ENCODE results near the gene MRRF. TPM values are rescaled to one million over a fixed set of nuclear protein-coding genes. Genes with fewer than 3 reads are reported as not detected.

Gene MRRF
- total RNA-seq, 1 experiment from 2014 or later: 42.3 TPM

GRCh38 chr9:122366074-122366660 is 101.5 kb downstream of the MRRF start:
- no peak overlapping the region for H3K27ac Mint-ChIP-seq
- no peaks in the 10 kb centered on the region for H3K9me3 Mint-ChIP-seq
- H3K4me1 Mint-ChIP-seq: peaks cover 6% of the 10 kb centered on the region; the same call in 1 of the 2 replicates
- H3K4me3 Mint-ChIP-seq: no peak overlapping the region
- TF ChIP-seq USF1 (CRISPR knock-in tag; IDR thresholded peaks at IDR 0.05) (no peak), JAZF1 (CRISPR knock-in tag; IDR thresholded peaks at IDR 0.05) (no peak), ZNF138 (CRISPR knock-in tag; conservative IDR thresholded peaks at IDR 0.05) (no peak), TEAD4 (CRISPR knock-in tag; IDR thresholded peaks at IDR 0.05) (no peak), HMGA2 (CRISPR knock-in tag; IDR thresholded peaks at IDR 0.05) (no peak), NFE2L1 (CRISPR knock-in tag; IDR thresholded peaks at IDR 0.05) (no peak)
- H3K27me3 Mint-ChIP-seq (ENCODE audit: low read depth): peaks cover 36% of the 10 kb centered on the region
- no peaks in the 10 kb centered on the region for H3K36me3 Mint-ChIP-seq
- DNase-seq (ENCODE audit: low spot score): no peak
- no peak for ATAC-seq
- POLR2A ChIA-PET: no interaction called here
- CTCF ChIA-PET: interaction anchor here (0.8 to 2.0 kb wide), 7 partner anchors 9 to 267 kb away, joined by 3 to 6 read pairs (median 3); no protein-coding TSS in a partner anchor

- H3K4me3 Mint-ChIP-seq: no peak overlapping the region
- DNase-seq (ENCODE audit: low spot score): no peak
- H3K27me3 Mint-ChIP-seq (ENCODE audit: low read depth): peaks cover 44% of the 10 kb centered on the region
- no peak for ATAC-seq
- POLR2A ChIA-PET: no interaction called here
- CTCF ChIA-PET: interaction anchor here (0.9 to 2.6 kb wide), 4 partner anchors 10 to 244 kb away, joined by 3 to 21 read pairs (median 4); no protein-coding TSS in a partner anchor
- H3K4me1 Mint-ChIP-seq: peaks cover 13% of the 10 kb centered on the region
- H3K27ac Mint-ChIP-seq: no peak overlapping the region
- H3K36me3 Mint-ChIP-seq: no peaks in the 10 kb centered on the region
- no peaks in the 10 kb centered on the region for H3K9me3 Mint-ChIP-seq
- TF ChIP-seq PRDM15 (CRISPR knock-in tag; IDR thresholded peaks at IDR 0.05): no peak
- no peak for TF ChIP-seq ZNF532 (CRISPR knock-in tag; IDR thresholded peaks at IDR 0.05; ENCODE audit: borderline replicate concordance)
- TF ChIP-seq ATF3 (CRISPR knock-in tag; conservative IDR thresholded peaks at IDR 0.05): no peak
- no peak for TF ChIP-seq TCF7 (CRISPR knock-in tag; IDR thresholded peaks at IDR 0.05; ENCODE audit: low read depth)
- no peak for TF ChIP-seq ZNF512 (CRISPR knock-in tag; IDR thresholded peaks at IDR 0.05; ENCODE audit: borderline replicate concordance)
- TF ChIP-seq ZBTB43 (CRISPR knock-in tag; IDR thresholded peaks at IDR 0.05): no peak
- TF ChIP-seq ZNF671 (CRISPR knock-in tag; IDR thresholded peaks at IDR 0.05): no peak
- TF ChIP-seq MXD4 (CRISPR knock-in tag; IDR thresholded peaks at IDR 0.05; ENCODE audit: borderline replicate concordance): no peak
- TF ChIP-seq TP53 (CRISPR knock-in tag; IDR thresholded peaks at IDR 0.05): no peak
- no peak for TF ChIP-seq HMGXB4 (CRISPR knock-in tag; IDR thresholded peaks at IDR 0.05)
- TF ChIP-seq FOXP4 (CRISPR knock-in tag; IDR thresholded peaks at IDR 0.05): no peak
Measured at GRCh38 chr9:122367065-122367464, 102.4 kb downstream of the MRRF start.
